Activated CD4-positive, alpha-beta T cell treated with anti-CD3 and anti-CD28 coated beads, Interleukin-10, Interleukin-2, amounts not matched to agents 100 ng/mL and 50 ng/mL, durations not matched to agents 16 hours and 8 hours (primary cell): ENCODE measurements around the gene CREBZF.
"Not testable (repeated sequence)": the region's sequence is repeated elsewhere in the genome, so short reads cannot be mapped to it uniquely, and the experiment has no call there.

Experiments used
- DNase-seq: peaks from one replicate; pipeline ENCODE4 v3.0.0-alpha.2; 2020

CREBZF gene

DNA sequence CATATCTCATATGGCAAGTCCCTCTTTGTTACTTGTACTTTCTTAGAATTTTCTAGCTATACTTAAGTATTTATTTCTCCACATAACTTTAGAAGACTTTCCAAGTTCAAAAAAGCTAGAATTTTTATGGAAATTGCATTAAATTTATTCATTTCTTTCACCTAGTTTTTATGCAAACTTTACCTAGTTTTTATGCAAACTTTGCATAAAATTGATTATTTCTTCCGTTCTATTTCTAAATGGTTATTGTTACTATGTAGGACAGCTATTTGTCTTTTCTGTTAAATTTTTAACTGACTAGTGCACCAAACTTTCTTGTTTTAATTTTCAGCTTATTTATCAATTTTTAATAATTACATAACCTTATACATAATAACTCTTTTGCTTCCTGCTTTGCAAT is 3.2 kb upstream of the CREBZF start:
- no peak for DNase-seq

DNA sequence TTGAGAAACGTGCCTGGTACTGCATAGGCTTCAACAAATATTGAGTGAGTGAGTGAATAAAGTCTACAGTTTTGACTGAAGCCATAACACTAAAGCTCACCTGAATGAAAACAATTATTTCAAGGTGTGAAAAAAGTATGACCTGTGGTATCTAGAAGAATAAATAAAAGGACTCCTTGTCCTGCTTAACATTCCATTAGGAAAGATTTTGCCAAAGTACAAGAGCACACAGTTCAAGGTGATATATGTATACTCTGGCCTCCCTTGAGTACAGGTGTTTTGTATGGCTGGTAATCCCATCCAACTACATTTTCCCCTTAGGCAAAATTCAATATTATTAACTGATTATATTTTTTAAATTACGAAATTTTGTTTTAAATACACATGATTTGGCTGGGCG is 1.8 kb upstream of the CREBZF start:
- DNase-seq = no peak

DNA sequence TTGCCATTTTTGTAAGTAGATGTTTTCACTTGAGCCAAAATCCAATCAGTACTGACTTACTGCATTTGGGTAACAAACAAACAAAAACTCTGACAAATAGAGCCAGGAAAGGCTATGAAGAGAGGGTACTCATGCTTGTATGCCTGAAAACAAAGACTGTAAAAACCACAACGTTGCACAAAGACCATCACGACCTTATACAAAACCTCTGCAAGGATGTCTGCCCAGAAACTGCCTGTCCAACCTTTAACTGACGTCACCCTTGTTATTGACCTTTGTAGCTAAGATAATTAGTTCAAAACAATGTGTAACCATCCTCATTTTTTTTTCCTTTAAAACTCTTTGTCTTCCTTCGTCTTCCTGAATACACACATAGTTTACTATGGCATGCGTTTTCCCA is 804 bp upstream of the CREBZF start:
- no peak for DNase-seq

DNA sequence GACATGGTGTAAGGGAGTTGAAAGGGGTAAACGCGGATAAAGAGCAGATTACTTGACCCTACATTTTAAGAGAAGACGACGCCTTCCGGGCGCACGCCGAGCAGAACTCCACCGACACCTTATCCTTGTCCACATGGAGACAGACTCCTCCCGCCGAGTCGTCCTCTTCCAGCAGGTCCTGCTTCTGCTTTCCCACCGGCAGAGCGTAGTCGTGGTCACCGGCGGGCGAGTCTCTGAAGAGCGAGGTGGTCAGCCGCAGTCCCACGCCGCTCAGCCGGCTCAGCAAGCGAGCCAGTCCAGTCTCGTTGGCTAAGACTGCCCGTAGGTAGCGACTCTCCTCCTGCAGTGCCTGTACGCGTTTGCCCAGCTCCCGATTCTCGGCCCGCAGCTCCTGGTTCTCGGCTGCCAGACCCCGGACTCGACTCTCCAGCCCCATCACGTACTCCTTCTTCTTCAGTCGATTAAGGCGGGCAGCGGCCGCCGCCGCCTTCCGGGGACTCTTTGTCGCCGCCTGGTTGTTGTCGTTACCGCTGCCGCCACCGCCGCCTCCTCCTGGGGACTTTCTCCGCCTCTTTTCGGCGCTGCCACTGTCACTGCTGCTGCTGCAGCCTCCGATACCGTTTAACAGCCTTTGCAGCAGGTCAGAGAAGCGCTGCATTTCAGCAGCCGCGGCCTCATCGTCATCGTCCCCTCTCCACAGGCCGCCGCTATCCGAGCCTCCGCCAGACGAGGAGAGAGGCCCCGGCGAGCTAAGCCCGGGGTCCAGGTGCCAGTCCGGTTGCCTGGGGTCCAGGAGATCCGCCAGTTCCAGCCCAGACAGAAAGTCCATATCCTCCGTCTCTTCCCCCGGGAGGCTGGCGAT is 945 bp downstream of the CREBZF start:
- DNase-seq = peak; percentile 88

DNA sequence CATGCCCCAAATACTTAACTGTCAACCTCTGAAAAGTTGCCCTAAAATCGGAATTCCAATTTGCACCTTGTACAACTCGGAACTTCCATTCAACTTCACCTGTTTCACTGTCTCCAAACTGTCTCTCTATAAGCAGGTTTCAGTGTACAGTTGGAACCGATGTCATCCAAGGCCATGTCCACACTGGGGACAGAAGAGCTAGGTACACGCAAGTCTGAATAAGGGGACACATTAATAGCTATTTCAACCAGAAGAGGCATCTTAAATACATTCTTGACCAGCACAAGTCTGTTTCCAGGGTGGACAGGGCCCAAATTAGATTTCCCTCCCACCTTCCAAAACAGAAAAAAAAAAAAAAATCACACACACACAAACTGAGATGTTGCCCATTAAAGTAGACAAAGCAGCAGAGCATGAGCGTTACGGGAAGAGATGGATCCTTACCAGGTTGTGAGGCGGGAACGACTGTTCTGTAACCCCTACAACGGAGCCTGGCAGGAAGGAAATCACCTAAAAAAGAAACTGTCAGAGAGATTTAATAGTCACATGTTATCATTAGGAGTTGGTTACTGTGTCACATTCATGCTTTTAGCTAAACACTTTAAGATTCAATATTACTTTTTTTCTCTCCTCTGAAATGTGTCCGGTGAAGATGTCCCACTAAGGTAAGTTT is 1.7 kb downstream of the CREBZF start:
- peak; percentile 52 for DNase-seq

DNA sequence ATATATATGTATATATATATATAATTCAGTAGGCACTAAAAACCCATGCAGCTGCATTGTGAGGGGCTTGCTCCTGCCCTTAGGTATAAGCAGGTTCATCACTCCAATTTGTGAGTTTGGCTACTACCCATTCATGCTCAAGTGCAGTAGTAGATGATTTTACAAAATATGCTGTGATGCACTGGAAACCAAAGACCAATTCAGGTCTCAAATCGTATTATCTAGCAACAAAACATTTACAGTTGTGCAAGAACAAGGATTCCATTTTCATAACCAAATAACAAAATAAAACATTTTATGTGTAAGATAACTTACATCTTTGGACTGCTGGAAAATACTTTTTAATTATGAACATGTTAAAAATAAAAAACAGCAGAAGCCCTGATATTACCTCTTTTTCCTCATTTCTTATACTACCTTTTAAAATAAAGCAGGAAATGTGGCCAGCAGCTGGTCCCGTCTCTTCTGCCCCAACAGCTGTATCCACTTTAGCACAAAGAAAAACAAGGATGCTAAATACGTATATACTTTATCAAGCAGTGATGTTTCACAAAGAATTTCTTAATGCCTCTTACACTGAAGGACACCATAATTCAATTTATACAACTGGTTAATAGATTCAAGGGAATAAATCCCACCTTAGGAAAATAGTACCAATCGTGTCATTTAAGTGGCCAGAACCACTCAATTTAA is 2.8 kb downstream of the CREBZF start:
- DNase-seq = no peak

DNA sequence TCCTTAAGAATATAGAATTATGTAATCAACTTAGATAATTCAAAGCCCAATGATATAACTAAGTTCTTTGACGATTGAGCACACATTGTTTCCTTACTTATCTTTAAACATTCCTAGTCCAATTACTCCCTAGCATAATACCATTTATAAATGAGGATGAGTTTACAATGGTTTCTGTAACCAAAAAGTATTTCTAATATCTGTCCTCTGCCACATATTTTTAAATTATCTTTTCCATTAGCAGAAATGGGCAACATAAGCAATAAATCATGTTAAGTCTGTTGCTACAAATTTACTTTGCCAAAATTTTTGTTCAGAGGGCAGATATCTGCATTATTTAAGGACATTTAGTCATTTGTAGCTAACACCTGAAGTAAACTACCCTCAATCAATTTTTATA is 6.7 kb downstream of the CREBZF start:
- no peak for DNase-seq

DNA sequence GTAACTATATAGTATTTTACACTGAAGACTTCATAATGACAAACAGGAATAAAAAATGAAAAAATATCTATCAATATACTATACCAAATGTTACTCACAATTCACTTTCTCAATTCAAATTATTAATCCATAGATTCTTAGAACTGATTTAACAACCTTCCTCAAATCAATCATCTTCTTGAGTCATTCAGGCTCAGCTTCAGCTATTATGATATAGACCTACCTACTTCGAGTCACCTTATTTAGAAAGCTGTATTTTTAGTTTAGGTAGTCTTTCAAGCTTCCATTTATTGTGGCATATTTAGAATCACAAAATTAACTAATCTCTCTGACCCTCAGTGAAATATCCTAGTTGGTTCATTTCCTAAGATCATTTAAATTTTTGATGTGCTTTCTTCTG is 8.2 kb downstream of the CREBZF start:
- no peak for DNase-seq

GRCh38 chr11:85654343-85654742 is 10.6 kb downstream of the CREBZF start:
- not testable (repeated sequence) for DNase-seq

DNA sequence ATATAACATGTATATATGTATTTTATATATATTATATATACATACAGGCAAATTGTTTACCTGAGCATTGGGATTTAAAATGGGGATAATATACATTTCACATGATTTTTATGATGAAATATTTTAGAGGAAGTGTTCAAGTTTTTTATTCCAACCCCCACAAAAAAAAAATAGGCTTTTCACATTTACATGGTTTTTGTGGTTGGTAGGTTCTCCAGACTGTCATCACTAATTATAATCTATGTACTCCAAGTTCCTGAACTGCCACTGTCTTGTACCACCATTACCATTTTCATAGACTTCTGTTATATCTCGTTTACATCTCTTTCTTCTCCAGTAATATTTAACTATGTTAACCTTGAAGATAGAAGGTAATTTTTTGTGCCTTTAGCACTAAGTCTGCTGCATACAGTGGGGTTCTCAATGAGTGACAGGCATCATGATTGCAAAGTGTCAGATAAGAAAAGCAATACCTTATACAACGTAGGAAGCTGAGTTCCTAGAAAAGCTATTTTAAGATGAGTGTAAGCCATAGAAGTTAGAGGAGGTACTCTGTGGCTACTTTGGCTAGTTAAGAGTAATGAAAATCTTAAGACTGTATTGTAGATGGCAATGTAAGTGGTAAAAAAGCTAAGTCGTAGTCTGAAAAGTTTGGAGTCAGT is 12.0 kb downstream of the CREBZF start:
- no peak for DNase-seq

GRCh38 chr11:85651118-85651517 is 13.8 kb downstream of the CREBZF start:
- no peak for DNase-seq

DNA sequence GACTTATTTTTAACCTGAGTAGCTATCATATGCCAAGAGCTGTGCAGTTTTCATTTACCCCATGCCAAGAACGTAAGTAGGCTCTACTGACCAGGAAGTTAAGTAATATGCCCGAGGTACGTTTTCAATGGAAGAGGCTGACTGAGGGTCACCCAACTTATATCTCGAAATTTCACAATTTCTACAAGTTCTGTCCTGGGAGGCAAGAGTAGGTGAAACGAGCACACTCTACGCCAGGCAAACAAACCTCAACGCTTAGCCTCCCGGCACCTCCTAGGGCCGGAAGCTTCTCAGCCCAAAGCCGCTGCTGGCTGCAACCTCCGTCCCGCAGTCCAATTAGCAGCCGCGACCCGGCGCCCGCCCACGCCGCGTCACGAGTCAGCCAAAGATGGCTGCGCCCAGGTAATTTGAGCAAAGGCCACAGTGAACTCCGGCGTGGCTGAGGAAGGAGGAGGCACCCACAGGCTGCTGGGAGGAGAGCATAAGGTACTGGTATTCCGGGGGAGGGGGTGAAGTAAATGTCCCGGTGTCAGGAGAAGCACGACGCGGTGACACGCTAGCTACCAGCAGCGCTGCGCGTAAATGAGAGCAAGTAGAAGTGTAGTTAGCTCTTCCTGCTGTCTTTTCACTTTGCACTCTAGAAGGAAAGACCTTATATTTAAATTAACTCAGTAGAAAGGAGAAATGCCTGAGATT is 17.2 kb downstream of the CREBZF start, which contains the start of gene TMEM126A:
Gene TMEM126A (plus strand): TSS at position 364 of the 696 bp plus-strand sequence. CDS start 2,289 bp downstream, outside the sequence.
- DNase-seq = peak; percentile 94

GRCh38 chr11:85647078-85647477 is 17.9 kb downstream of the CREBZF start:
- DNase-seq = no peak

GRCh38 chr11:85643191-85643614 is 21.7 kb downstream of the CREBZF start:
- no peak for DNase-seq

- DNase-seq = no peak
These were observed 30.2 kb downstream of the CREBZF start for GRCh38 chr11:85634747-85635146.

DNA sequence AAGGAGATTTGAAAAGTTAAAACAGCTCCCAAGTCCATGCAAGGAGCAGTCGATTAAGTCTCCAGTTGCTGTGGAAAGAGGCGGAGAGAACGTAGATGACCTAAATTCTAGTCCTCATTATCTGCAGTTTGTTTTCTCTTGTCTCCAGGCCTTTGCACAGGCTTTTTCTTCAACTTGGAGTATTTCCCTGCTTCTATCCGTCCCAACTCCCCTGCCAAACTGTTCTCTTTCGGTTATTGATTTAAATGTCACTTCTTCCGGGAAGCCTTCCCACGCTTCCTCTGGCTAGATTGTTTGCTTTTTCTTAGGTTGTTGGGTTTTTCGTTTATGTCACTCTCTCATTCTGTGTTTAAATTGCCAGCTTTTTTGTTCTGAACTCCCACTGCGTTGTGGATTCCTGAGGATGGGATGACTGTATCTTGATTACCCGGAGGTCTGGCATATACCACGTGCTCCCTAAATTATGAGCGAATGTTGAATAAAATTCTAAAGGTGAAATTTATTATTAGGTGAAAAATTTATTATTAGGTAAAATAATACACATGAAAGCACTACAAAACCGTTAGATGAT is 36.1 kb downstream of the CREBZF start:
- DNase-seq = peak; percentile 19

- peak; percentile 98 for DNase-seq
These were observed 36.7 kb downstream of the CREBZF start, which contains the start of gene TMEM126B for GRCh38 chr11:85627998-85628770. TSS of gene TMEM126B (plus strand) at chr11:85628593. CDS start at chr11:85628608, 15 bp downstream.

GRCh38 chr11:85627332-85627997 is 37.5 kb downstream of the CREBZF start, which contains the start of gene DLG2:
TSS of gene DLG2 (minus strand) at chr11:85627344.
- DNase-seq = peak; percentile 32

GRCh38 chr11:85626496-85626895 is 38.4 kb downstream of the CREBZF start:
- no peak for DNase-seq

DNA sequence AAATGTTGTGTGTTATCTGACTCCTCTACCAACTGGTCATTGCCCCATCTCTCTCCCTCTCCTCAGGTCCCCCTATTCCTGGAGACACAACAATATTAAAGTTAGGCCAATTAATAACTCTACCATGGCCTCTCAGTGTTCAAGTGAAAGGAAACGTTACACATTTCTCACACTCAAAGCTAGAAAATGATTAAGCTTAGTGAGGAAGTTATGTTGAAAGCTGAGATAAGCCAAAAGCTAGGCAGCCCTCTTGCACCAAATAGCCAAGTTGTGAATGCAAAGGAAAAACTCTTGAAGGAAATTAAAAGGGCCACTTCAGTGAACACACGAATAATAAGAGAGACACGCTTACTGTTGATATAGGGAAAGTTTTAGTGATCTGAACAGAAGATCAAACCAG is 44.7 kb downstream of the CREBZF start:
- peak; percentile 26 for DNase-seq
